Measurements from ENCODE around the gene PTPRE. TPM values are rescaled to one million over a fixed set of nuclear protein-coding genes. Genes with fewer than 3 reads are reported as not detected.

PTPRE gene
- total RNA-seq, 1 experiment from 2014 or later: 12.3 TPM

DNA sequence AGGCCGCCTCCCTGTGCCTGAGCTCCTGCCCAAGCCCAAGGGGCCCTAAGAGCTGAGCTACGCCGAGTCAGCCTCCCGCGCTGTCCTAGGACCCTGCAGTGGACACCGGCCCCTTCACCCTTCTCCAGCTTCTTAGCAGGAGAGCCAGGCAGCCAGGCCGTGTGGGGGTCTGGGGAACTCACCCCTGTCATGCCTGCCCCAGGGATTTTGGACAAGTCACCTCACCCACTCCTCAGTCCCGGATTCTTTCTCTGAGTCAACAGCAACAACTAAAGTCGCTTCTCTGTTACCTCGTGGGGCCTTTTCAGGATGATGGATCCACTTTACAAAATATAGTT is 140.0 kb downstream of the PTPRE start:
- Histone ChIP-seq H2AFZ (ENCODE audit: low read depth, low read length, poor library complexity, severe bottlenecking) (no peak overlapping the region), H3K36me3 (ENCODE audit: control insufficient read depth in 1 of 2, insufficient read depth in 2 of 2, low read length in 2 of 2) (no peaks in the 10 kb centered on the region), H3K27ac (ENCODE audit: low read depth, low read length) (peak overlapping the region; percentile 34; the same call in 1 of the 2 replicates), H3K9ac (ENCODE audit: low read length) (peak overlapping the region; percentile 57), H3K4me2 (ENCODE audit: low read length) (peak overlapping the region; percentile 77), H3K4me3 (replicated peaks in 1 of 2; ENCODE audit: low read depth in 1 of 2, low read length in 2 of 2) (peak overlapping the region; percentile 43 to 52), H4K20me1 (ENCODE audit: insufficient read depth) (no peaks in the 10 kb centered on the region), H3K79me2 (ENCODE audit: insufficient read depth, low read length) (no peaks in the 10 kb centered on the region), H3K9me2 (ENCODE audit: insufficient read depth) (no peaks in the 10 kb centered on the region), H3K9me3 (ENCODE audit: control insufficient read depth in 1 of 2, insufficient read depth in 1 of 2, low read depth in 1 of 2, low read length in 2 of 2) (no peaks in the 10 kb centered on the region), H3K4me1 (ENCODE audit: control insufficient read depth in 1 of 2, insufficient read depth in 2 of 2, low read length in 2 of 2) (peaks cover 10 to 23% of the 10 kb centered on the region in 2 experiments; a peak in 3 of 4 replicates), H3K27me3 (ENCODE audit: insufficient read depth, low read length) (no peaks in the 10 kb centered on the region)
- intact Hi-C loops (cut with micrococcal nuclease): no loop called here
- ChIA-PET POLR2A (interaction anchor here (0.7 to 1.6 kb wide), 4 partner anchors 11 to 48 kb away, joined by 3 to 6 read pairs (median 4); no protein-coding TSS in a partner anchor), CTCF (interaction anchor here (1.1 to 3.2 kb wide), 7 partner anchors 10 to 193 kb away, joined by 3 to 35 read pairs (median 4); no protein-coding TSS in a partner anchor), RAD21 (ENCODE audit: low non-redundant PET in 1 of 2, low total read pairs in 2 of 2, uncharacterized antibody in 2 of 2, unreplicated experiment in 2 of 2) (interaction anchor here in 1 of 2 experiments (0.9 kb wide), 1 partner anchor 22 kb away, joined by 3 read pairs; no protein-coding TSS in a partner anchor)
- DNase-seq (ENCODE audit: low read depth, low spot score) (no peak), ATAC-seq (peak; percentile 26)
- BruUV-seq (replicated peaks): no TSS peak
- no peak for TF ChIP-seq SIN3A (IDR thresholded peaks at IDR 0.05; ENCODE audit: low read depth)
- no peak for TF ChIP-seq POLR2A (IDR thresholded peaks at IDR 0.05; ENCODE audit: borderline replicate concordance, extremely low read depth, insufficient read depth, insufficient read length)
- TF ChIP-seq SRF (IDR thresholded peaks at IDR 0.05; ENCODE audit: low read depth): no peak
- no peak for TF ChIP-seq CEBPB (IDR thresholded peaks at IDR 0.05; ENCODE audit: low read depth)
- TF ChIP-seq REST (IDR thresholded peaks at IDR 0.05; ENCODE audit: low read depth): no peak
- TF ChIP-seq, protein P1, sequence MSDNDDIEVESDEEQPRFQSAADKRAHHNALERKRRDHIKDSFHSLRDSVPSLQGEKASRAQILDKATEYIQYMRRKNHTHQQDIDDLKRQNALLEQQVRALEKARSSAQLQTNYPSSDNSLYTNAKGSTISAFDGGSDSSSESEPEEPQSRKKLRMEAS (IDR thresholded peaks at IDR 0.05): no peak
- no peak for TF ChIP-seq ELF1 (IDR thresholded peaks at IDR 0.05; ENCODE audit: borderline replicate concordance, low read depth)
- TF ChIP-seq, protein P2, sequence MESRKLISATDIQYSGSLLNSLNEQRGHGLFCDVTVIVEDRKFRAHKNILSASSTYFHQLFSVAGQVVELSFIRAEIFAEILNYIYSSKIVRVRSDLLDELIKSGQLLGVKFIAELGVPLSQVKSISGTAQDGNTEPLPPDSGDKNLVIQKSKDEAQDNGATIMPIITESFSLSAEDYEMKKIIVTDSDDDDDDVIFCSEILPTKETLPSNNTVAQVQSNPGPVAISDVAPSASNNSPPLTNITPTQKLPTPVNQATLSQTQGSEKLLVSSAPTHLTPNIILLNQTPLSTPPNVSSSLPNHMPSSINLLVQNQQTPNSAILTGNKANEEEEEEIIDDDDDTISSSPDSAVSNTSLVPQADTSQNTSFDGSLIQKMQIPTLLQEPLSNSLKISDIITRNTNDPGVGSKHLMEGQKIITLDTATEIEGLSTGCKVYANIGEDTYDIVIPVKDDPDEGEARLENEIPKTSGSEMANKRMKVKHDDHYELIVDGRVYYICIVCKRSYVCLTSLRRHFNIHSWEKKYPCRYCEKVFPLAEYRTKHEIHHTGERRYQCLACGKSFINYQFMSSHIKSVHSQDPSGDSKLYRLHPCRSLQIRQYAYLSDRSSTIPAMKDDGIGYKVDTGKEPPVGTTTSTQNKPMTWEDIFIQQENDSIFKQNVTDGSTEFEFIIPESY (IDR thresholded peaks at IDR 0.05; ENCODE audit: extremely low read depth, insufficient replicate concordance, low read length): no peak
- no peak for TF ChIP-seq JUND (IDR thresholded peaks at IDR 0.05)
- no peak for TF ChIP-seq TCF7L2 (IDR thresholded peaks at IDR 0.05; ENCODE audit: borderline replicate concordance, extremely low read depth, insufficient read depth, insufficient read length)

Measured in HCT116 (cell line).